GM19035 (cell line): ENCODE results near the gene CLK2.

Experiments used
- ATAC-seq: cut with Tn5 transposase; IDR thresholded peaks from one replicate; pipeline ENCODE4 v1.9.1; 2021; ENCODE audit not compliant: unreplicated experiment

The CLK2 gene

DNA sequence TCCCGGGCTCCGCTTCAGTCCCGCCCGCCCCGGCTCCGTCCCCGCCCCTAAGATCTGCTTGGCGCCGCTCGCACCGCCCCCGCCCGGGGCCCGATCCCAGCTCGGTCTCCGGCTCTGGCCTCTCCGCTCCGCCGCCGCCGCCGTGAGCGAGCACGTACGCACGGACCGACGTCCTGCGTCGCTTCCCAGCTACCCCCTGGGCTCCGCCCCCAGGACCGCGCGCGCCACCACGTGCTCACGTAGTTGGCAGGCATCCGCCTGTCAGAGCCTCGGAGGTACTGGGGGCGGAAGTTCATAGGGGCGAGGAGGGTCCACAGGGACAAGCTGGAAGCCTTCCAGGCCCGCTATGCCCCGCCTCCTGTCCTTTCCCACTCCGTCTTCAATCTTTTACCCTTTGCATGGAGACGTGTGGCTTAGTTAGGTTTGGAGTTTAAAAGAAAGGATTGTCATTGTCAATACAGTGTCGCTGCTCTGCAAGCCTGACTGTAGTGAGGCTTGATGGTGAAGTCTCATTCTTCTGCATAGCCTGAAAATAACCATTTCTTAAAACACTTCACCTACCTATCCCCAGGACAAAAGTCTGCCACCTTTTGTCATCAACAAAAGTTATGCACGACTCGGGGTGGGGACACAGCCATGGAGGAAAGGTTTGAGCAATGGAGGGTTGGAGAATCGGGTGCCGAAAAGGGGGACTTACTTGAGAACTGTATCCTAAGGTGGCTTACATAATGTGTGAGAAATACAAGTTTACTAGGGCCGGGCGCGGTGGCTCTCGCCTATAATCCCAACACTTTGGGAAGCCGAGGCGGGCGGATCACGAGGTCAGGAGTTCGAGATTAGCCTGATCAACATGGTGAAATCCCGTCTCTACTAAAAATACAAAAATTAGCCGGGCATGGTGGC, at the start of gene CLK2:
Gene CLK2, minus strand, starts transcription at position 162 of the 903 bp plus-strand sequence. CDS start 2,527 bp downstream, outside the sequence.
- peak; percentile 81 for ATAC-seq

DNA sequence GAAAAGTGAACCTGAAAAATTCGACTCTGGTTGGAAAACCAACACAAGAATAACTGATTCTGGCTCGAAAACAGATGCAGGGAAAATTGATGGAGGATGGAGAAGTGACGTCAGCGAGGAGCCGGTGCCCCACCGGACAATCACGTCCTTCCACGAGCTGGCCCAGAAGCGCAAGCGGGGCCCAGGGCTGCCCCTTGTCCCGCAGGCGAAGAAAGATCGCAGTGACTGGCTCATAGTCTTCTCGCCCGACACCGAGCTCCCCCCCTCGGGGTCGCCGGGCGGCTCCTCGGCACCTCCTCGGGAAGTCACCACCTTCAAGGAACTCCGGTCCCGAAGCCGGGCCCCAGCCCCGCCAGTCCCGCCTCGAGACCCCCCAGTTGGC, 49.3 kb upstream of the CLK2 start:
- no peak for ATAC-seq

DNA sequence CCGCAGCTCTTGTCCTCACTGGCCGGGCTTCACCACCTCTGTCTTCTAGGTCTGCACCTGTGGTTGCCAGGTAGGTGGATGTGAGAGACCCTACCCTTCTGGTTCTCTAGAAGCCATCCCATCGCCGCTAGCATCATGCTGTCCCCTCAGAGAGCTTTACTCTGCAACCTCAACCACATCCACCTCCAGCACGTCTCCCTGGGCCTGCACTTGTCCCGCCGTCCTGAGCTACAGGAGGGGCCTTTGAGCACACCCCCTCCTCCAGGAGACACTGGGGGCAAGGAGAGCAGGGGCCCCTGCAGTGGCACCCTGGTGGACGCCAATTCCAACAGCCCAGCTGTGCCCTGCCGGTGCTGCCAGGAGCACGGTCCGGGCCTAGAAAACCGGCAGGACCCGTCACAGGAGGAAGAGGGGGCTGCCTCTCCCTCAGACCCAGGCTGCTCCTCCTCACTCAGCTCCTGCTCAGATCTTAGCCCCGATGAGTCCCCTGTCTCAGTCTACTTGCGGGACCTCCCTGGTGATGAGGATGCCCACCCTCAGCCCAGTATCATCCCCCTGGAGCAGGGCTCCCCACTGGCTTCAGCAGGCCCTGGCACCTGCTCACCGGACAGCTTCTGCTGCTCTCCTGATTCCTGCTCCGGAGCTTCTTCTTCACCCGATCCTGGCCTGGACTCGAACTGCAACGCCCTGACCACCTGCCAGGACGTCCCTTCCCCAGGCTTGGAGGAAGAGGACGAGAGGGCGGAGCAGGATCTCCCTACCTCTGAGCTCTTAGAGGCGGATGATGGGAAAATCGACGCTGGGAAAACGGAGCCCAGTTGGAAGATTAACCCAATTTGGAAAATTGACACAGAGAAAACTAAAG, 48.6 kb upstream of the CLK2 start:
- ATAC-seq = no peak

DNA sequence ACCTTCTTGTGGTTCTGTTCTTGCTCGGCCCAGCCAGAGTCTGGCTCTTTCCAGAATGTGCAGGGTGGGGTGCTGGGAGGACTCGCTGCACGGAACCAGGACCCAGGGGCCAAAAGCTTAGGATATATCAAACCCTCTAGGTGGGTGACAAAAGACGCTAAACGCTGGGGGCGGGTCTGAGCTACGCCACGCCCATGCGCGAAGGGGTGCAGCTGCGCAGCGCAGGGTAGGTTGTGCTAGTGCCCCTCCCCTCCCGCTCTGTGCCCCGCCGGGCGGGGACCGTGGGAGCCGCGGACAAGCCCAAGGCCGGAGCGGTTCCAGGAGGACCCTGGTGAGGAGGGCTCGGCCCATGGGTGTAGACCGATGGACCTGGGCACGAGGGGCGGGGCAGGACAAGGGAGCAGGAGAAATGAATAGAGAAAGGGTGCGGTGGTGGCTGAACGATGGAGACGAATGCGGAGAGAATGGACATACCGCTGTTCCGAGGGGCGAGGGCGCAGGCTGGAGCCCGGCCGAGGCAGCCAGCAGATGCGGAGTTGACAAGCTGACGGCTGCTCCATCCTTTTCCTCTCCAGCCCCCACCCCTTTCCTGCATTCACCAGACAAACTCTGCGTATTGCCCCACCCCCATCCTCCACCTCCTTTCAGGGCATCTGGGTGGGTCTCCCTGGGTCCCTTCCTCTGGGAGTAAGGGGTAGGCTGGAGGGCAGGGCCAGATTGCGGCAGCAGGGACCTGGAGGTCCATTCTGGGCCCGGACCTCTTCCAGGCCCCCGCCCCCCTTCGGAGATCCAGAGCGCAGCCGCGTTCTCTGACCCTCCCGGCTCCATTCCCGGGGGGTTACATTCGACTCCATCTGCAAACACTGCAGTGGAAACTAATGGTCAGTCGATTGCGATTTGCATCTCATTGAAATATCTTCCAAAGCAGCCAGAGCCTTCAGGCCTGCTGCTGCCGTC, 47.6 kb upstream of the CLK2 start, which contains the start of gene RUSC1:
Gene RUSC1, plus strand, starts transcription at position 234 of the 957 bp plus-strand sequence. CDS start 880 bp downstream, outside the sequence.
- no peak for ATAC-seq

DNA sequence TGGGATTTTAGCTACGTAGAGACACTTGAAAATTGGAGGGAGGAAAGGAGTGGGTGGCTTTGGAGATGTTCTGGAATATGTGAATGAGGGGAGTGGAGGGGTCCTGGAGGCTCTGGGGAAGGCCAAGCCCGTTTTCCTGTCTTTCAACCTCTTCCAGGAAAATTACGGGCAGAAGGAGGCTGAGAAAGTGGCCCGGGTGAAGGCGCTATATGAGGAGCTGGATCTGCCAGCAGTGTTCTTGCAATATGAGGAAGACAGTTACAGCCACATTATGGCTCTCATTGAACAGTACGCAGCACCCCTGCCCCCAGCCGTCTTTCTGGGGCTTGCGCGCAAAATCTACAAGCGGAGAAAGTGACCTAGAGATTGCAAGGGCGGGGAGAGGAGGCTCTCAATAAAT, 46.9 kb upstream of the CLK2 start:
- ATAC-seq = no peak

DNA sequence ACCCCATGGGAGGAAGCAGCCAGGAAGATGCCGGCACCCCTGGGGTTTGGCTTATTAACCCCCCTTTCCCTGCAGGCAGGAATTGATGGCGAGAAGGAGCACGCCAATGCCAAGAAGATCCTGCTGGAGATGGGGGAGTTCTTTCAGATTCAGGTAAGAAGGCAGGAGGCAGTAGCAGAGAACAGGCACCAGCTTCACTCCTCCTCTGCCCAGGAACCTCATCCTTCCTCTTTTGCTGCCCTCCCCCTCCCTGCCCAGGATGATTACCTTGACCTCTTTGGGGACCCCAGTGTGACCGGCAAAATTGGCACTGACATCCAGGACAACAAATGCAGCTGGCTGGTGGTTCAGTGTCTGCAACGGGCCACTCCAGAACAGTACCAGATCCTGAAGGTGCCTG, 46.2 kb upstream of the CLK2 start:
- ATAC-seq = no peak

DNA sequence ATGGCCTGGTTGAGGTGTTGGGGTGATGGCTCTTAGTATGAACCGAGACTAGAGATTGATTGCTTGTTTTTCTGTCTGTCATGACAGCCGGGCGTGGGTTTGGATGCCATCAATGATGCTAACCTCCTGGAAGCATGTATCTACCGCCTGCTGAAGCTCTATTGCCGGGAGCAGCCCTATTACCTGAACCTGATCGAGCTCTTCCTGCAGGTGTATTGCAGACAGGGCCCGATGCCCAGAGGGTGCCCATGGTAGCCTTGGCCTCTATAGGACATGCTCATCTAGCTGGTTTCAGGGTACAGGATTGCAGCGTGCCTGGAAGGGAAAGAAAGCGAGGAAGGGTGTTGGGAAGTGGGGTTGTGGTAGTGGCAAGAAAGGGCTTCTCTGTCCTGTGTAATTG, 44.8 kb upstream of the CLK2 start:
- no peak for ATAC-seq

DNA sequence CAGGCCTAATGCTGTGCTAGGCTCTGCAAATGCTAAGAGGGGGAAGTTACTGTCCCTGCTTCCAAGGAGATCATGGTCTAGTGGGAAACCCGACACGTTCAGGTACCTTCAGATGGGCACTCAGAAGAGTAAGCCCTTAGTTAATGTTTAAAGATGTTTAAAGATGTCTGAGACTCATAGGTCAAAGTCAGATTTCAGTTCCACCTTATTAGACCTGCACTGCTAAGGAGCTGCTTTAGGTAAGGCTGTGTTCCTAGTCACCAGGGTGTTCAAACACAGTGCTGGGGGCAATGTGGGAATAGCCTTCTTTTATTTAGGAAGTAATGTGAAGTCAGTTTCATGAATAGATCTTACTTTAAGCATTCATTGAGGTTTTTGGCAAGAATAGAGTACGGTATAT, 43.6 kb upstream of the CLK2 start:
- ATAC-seq = no peak

DNA sequence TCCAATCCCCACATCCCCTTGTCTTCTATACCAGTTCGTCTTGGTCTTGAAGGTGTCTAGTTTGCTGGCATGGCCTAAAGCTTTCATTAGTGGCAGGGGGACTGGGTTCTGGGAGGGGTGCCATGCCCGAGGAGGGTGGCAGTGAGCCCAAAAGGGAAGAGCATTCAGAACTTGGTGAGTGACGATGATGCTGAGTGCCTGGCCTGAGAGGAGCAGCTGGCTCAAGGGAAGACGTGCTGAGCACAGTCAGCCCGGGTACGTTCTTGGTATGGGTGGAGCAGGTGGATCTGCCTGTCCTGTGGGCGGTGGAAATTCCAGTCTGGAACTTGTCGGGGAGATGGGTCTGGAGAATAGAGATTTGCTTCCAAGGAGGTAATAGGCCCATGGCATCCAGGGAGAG, 40.0 kb upstream of the CLK2 start:
- no peak for ATAC-seq

DNA sequence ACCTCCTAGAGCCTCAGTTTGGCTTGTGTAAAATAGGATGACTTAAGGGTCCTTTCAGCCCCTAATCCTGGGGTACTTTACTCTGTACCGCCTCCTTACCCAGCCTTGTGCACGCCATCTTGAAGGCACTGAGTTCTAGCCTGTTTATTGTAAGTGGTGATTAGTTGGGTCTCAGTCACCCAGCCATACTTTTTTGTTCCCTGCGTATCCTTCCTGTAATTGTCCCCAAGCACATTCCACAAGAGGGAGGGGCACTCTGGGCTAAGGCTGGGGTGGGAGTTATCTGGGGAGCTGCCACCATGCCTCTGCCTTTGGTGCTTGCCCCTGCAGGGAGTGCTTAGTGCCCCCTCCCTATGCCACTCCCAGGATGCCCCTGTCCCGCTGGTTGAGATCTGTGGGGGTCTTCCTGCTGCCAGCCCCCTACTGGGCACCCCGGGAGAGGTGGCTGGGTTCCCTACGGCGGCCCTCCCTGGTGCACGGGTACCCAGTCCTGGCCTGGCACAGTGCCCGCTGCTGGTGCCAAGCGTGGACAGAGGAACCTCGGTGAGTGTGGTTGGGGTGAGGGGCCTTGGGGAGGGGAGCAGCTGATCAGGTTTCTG, 36.2 kb upstream of the CLK2 start:
- ATAC-seq = no peak

DNA sequence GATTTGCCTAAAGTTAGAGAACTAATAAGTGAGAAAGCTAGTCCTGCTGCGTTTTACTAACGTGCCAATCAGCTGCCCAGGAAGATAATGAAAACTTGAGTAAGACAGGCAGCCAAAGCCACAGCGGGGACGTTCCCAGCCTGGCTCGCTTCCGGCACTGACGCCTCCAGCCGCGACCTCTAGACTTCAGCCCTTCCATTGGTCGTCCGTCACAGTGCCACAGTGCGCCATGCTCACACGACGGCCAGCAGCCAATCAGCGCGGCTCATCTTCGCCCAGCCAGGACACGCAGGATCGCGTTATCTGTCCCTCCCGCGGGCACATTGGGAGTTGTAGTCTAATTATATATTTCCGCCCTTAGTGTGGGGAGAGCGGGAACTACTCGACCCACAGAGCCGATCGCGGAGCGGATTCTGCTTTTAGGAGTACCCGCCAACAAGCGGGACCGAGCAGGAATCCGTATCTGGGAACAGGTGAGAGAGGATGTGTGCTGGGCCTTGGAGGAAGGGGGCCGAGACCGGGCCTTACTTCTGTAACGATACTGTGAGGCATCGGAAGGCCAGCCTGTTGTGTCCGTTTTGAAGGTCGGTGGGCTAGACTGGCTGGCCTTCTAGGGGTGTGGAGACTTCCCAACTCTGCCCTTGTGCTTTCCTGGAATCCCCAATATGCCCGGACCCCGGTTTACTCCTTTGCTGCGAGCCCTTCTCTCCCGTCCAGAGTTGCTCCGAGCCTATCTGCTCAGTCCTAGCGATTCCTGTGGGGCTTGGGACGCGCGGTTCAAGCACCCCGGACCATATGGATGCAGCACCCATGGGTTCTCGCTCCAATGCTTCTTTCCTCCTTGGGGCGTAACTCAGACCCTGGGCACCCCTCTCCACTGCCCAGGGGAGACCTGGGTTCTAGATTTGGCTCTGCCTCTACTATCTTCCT, 35.5 kb upstream of the CLK2 start, which contains the start of gene FDPS:
Gene FDPS, plus strand, starts transcription at position 374 of the 930 bp plus-strand sequence. CDS start 924 bp downstream, outside the sequence.
- peak; percentile 97 for ATAC-seq

DNA sequence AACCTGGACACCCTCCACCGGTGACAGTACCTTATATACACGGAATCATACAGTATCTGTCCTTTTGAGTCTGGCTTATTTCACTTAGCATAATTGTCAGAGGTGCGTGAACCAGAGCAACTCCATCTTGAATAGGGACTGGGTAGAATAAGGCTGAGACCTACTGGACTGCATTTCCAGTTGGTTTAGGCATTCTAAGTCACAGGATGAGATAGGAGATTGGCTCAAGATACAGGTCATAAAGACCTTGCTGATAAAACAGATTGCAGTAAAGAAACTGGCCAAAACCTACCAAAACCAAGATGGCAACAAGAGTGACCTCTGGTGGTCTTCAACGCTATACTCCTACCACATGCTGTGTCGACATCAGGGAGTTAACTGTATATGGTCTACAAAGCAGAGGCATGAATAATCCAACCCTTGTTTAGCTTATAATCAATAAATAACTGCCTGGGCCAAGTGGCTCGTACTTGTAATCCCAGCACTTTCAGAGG, 34.0 kb upstream of the CLK2 start:
- no peak for ATAC-seq

DNA sequence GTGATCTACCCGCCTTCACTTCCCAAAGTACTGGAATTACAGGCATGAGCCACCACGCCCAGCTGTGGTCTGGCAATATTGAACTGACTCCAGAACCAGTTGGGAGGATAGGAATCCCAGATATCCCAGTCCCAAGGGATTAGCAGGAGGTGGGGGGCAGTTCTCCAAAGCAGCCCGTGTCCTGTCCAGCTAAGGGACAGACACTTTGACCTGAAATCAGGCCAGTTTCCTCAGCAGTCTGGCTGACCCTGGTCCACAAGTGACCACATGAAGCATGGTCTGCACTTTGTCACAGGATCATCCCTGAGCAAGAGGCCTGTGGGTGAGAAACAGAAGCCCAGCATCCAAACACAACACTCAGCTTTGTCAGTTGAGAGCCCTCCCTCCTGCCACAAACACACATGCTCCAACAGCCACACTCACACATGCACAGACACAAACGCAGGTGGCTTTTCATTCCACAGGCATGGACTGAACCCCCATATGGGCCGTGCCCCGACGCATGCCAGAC, 32.6 kb upstream of the CLK2 start:
- no peak for ATAC-seq

DNA sequence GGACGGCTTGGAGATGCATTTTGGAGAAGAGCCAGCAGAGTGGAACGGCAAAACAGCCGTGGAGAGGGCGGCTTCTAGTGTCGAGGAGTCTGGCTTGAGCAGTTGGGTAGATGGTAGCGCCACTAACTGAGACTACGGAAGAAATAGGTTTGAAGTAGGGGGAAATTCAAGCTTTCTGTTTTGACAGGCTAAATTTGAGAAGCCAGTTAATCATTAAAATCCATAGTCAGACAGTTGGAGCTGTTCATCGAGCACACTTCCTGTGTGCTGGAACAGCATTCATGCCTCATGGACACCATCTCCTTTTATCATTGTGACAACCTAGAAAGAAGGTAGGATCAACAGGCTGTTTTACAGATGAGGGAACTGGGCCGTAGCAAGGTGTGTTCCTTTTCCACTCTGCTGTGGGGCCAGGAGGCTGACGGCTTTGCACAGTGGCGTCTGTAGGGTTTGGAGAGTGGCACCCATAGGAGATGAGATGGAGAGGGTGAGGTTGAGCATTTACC, 31.3 kb upstream of the CLK2 start:
- ATAC-seq = no peak

DNA sequence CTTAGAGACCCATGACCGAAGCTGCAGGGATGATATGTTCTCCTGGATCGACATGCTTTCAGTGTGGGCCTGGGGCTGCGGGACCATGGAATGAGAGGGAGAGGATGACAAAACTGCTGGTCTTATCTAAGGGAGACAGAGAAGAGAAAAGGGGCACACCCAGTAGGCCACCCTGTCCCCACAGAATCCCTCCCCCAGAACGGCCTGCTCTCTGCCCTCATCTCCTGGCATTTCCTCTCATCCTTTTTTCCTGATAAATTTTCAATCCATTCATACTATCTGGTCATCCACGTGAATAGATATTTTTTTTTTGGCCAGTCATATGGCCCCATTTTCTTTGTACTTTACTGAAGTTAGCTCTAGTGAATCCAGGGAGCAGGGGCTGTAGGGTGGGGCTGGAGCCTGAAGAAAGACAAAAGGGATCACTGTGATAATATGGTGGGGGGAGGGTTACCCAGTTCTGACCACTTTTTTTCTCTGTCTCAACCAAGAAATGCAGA, 28.1 kb upstream of the CLK2 start, which contains the start of gene PKLR:
Gene PKLR, minus strand, starts transcription at position 97 of the 500 bp plus-strand sequence. Its CDS starts 43 bp downstream, at position 54.
- ATAC-seq = no peak

DNA sequence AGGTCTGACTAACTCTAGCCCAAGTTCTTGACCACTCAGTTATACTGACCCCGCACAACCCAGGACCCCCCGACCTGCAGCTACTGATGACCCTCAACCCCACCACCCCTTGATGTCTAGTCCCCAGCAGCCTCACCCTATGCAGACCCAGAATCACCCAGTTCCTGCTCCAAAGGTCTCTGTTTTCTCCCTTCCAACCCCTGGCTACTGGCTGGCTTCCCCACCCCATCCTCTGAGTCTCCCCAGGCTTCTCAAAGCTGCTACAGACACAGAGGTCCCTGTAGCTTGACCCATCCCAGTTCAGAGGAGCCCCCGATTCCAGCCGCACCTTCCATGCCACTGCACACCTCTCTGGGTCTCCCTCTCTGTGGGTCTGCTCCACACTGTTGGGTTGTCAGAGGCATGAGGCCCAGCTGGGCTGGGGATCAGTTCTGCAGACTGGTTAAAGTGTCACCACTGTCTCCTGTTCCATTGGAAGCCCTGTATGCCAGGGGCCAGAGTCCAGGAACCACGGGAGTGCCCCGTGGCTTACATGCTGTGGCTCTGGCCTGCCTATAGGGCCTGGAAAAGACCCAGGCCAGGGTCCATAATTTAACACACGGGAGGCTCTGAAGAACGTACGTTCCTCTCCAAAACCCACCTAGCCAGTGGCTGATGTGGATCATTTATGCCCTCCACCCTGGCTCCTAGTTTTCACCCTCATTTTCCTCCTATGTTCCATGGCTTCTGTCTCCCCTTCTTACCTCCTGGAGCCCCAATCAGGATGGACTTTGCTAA, 27.4 kb upstream of the CLK2 start:
- no peak for ATAC-seq

DNA sequence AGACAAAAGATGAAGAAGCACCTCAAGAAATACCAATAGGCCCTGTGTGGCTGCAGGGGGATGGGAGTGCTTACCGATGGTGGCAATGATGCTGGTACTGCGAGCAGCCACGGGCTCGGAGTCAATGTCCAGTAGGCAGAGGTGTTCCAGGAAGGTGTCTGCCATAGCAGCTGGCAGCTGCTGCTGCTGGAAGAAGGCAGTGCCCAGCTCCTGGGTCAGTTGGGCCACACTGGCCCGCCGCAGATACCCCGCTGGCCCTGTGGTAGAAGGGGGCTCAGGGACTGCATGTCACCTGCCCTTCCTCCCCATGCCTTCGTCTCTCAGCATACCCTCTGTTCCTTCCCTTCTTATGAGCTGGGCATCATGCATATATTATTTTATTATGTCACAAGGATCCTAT, 26.7 kb upstream of the CLK2 start:
- ATAC-seq = no peak
